NB4 (cell line): ENCODE measurements around the gene AWAT2.

Experiments used
- DNase-seq: peaks from one replicate; pipeline ENCODE4 v3.0.0; 2010; ENCODE audit warnings: low read depth
- H3K4me3 ChIP-seq: one replicate; pipeline ENCODE4 v1.5.1; 2011; ENCODE audit warnings: mild to moderate bottlenecking, low read depth, low read length, moderate library complexity
- MAX ChIP-seq: IDR thresholded peaks from 2 replicates; pipeline ENCODE4 v1.6.1; 2011; ENCODE audit warnings: low read depth, low read length
- MYC ChIP-seq: IDR thresholded peaks from 2 replicates; pipeline ENCODE4 v1.6.1; 2011; ENCODE audit warnings: low read depth, low read length
- POLR2A ChIP-seq: IDR thresholded peaks from 2 replicates; pipeline ENCODE4 v1.6.1; 2011; ENCODE audit warnings: mild to moderate bottlenecking; ENCODE audit not compliant: insufficient read length; ENCODE audit errors: extremely low read depth
- TF ChIP-seq, protein P1 (sequence below): IDR thresholded peaks from one replicate; pipeline ENCODE4 v1.5.1; 2012; ENCODE audit warnings: low read depth, low read length

AWAT2 gene

DNA sequence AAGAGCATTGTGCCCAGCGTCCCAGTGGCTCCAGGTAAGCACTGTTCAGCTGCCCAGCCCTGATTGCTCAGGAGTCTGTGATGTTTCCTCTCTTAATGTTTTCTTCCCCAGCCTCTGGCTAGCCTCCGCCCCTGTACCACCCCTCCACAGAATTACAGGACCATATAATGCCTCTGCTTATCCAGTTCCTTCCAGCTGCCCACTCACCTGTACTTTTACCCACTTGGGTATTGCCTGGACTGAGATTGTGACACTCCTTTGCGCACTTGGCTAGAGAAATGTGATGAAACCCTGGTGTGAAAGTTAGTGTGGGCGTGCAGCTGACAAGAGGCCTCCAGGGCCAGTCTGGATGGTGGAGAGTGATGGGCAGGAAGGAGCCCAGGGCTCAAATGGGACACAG lies at the start of gene AWAT2:
Gene AWAT2, minus strand, starts transcription at position 14 of the 400 bp plus-strand sequence. Its CDS starts 6 bp downstream, at position 8.
- no peak within 1 kb of the TSS for H3K4me3 ChIP-seq
- TF ChIP-seq MAX (no peak), MYC (no peak), POLR2A (no peak)
- TF ChIP-seq, protein P1, sequence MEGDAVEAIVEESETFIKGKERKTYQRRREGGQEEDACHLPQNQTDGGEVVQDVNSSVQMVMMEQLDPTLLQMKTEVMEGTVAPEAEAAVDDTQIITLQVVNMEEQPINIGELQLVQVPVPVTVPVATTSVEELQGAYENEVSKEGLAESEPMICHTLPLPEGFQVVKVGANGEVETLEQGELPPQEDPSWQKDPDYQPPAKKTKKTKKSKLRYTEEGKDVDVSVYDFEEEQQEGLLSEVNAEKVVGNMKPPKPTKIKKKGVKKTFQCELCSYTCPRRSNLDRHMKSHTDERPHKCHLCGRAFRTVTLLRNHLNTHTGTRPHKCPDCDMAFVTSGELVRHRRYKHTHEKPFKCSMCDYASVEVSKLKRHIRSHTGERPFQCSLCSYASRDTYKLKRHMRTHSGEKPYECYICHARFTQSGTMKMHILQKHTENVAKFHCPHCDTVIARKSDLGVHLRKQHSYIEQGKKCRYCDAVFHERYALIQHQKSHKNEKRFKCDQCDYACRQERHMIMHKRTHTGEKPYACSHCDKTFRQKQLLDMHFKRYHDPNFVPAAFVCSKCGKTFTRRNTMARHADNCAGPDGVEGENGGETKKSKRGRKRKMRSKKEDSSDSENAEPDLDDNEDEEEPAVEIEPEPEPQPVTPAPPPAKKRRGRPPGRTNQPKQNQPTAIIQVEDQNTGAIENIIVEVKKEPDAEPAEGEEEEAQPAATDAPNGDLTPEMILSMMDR: no peak
- no peak for DNase-seq

- TF ChIP-seq MAX (no peak), POLR2A (no peak), MYC (no peak)
- TF ChIP-seq, protein P1: no peak
- DNase-seq: peak; percentile 4
- no peak overlapping the region for H3K4me3 ChIP-seq
Observed at GRCh38 chrX:70096052-70096451, 46.3 kb upstream of the AWAT2 start.

GRCh38 chrX:70092247-70092646 lies 42.5 kb upstream of the AWAT2 start:
- DNase-seq: no peak
- H3K4me3 ChIP-seq: no peak overlapping the region
- TF ChIP-seq POLR2A (no peak), MAX (no peak)

DNA sequence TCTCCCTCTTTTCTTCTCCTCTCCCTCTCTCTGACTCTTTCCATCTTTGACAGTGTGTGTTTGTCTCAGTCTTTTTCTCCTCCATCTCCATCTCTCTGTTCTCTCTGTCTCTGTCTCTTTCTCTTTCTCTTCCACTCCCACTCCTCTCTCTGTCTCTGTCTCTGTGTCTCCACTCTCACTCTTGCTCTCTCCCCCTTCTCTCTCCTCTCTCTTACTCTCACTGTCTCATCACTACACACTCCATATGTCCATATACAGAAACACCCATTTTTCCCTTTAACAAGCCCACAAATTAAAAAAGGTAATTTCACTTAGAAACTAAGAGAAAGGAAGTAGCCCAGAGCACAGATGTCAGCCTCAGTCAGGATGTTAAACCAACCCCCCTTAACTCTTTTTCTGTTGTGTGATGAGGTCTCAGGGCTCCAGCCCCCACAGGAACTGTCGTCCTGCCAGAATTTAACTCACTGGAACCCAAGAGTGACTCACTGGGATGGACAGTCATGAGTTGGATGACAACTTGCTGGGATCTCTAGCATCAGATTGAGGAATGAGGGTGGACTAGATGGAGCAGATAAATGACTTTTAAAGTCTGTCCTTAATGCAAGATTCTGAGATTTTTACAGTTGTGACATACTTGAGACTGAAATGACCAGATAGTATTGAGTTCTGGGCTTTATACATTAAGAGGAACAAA lies 40.0 kb upstream of the AWAT2 start:
- no peak for DNase-seq
- no peak overlapping the region for H3K4me3 ChIP-seq
- TF ChIP-seq MYC (no peak), POLR2A (no peak), MAX (no peak)
- TF ChIP-seq, protein P1: no peak

DNA sequence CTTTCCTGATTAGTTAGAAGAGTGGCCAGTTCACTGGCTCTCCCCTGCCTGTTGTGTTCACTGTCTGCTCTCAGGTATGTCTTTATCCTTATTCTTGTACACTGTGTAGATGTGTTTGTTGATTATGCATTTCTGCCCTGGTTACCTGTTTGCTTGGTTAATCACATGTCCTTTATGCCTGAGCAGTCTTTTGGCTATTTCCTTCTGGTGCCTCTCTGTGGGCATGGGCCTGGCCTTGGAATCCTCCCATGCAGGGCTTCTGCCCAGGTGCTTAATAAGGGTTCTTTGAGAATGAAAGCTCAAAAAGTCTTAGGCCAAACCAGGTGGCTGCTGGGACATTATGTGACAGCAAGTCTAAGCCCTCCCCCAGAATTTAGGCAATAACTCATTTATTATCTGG lies 39.0 kb upstream of the AWAT2 start:
- DNase-seq: no peak
- no peak overlapping the region for H3K4me3 ChIP-seq
- TF ChIP-seq, protein P1: no peak
- TF ChIP-seq MYC (no peak), MAX (no peak), POLR2A (no peak)

- no peak for DNase-seq
- H3K4me3 ChIP-seq: no peak overlapping the region
- TF ChIP-seq MAX (no peak), POLR2A (no peak), MYC (no peak)
- TF ChIP-seq, protein P1: no peak
Observed at GRCh38 chrX:70087857-70088630, 38.3 kb upstream of the AWAT2 start.
